K562 (cell line): ENCODE measurements around the gene WDR31. TPM values are rescaled to one million over a fixed set of nuclear protein-coding genes. Genes with fewer than 3 reads are reported as not detected.

Experiments used
- CEBPB ChIP-seq: fragments of 450-650 bp; IDR thresholded peaks from 2 replicates; pipeline ENCODE4 v1.6.1; 2016; ENCODE audit warnings: missing genetic modification characterization, missing compliant biosample characterization
- DEAF1 ChIP-seq: fragments of 450-650 bp; formaldehyde crosslinking; IDR thresholded peaks from 2 replicates; pipeline ENCODE4 v1.4.0; 2020; ENCODE audit warnings: mild to moderate bottlenecking, moderate library complexity
- E2F1 ChIP-seq: sonication (generic); formaldehyde crosslinking; IDR thresholded peaks from 2 replicates; pipeline ENCODE4 v1.8.1; 2023; ENCODE audit warnings: mild to moderate bottlenecking, missing genetic modification reagents, moderate library complexity
- E2F8 ChIP-seq: fragments of 450-650 bp; IDR thresholded peaks from 2 replicates; pipeline ENCODE4 v1.7.1; 2018; ENCODE audit warnings: mild to moderate bottlenecking, low read depth; ENCODE audit not compliant: partially characterized antibody
- GATAD2A ChIP-seq: fragments of 450-650 bp; IDR thresholded peaks from 2 replicates; pipeline ENCODE4 v1.6.1; 2017
- GMEB1 ChIP-seq: fragments of 250-450 bp; sonication (Bioruptor Pico); IDR thresholded peaks from 2 replicates; pipeline ENCODE4 v1.4.0; 2020; ENCODE audit warnings: mild to moderate bottlenecking
- HDGF ChIP-seq: fragments of 450-650 bp; IDR thresholded peaks from 2 replicates; pipeline ENCODE4 v1.6.1; 2016
- HMBOX1 ChIP-seq: sonication (generic); IDR thresholded peaks from 2 replicates; pipeline ENCODE4 v1.6.1; 2016
- KHSRP ChIP-seq: fragments of 450-650 bp; IDR thresholded peaks from 2 replicates; pipeline ENCODE4 v1.6.1; 2017
- MED1 ChIP-seq: sonication (generic); formaldehyde crosslinking; IDR thresholded peaks from 2 replicates; pipeline ENCODE4 v1.8.1; 2023; ENCODE audit warnings: missing genetic modification reagents, borderline replicate concordance
- MEIS2 ChIP-seq: fragments of 450-650 bp; IDR thresholded peaks from 2 replicates; pipeline ENCODE4 v1.6.1; 2014; ENCODE audit warnings: mild to moderate bottlenecking; ENCODE audit not compliant: partially characterized antibody
- NFYB ChIP-seq: IDR thresholded peaks from 2 replicates; pipeline ENCODE4 v1.6.1; 2011; ENCODE audit warnings: mild to moderate bottlenecking, moderate library complexity; ENCODE audit not compliant: insufficient read length; ENCODE audit errors: extremely low read depth
- NR2C2 ChIP-seq, 2 experiments: fragments of 200-800 bp in 1 of 2; sonication (Bioruptor generic) in 1 of 2; sonication (generic) in 1 of 2; formaldehyde crosslinking in 1 of 2; IDR thresholded peaks; 2 replicates each; pipeline versions ENCODE4 v1.6.1 to v1.8.0; 2016 to 2022; ENCODE audit warnings: mild to moderate bottlenecking in 1 of 2, missing compliant biosample characterization in 1 of 2, missing genetic modification characterization in 1 of 2, missing genetic modification reagents in 1 of 2
- TEAD4 ChIP-seq, 2 experiments: sonication (generic) in 1 of 2; formaldehyde crosslinking in 1 of 2; IDR thresholded peaks; 2 replicates each; pipeline versions ENCODE4 v1.6.1 to v1.8.0; 2012 to 2022; ENCODE audit warnings: borderline replicate concordance in 1 of 2, inconsistent platforms in 1 of 2, low read length in 1 of 2, mild to moderate bottlenecking in 1 of 2, missing genetic modification reagents in 1 of 2
- ZEB2 ChIP-seq: fragments of 450-650 bp; IDR thresholded peaks from 2 replicates; pipeline ENCODE4 v1.6.1; 2016
- ZFP91 ChIP-seq: sonication (generic); formaldehyde crosslinking; IDR thresholded peaks from 2 replicates; pipeline ENCODE4 v1.8.0; 2022; ENCODE audit warnings: mild to moderate bottlenecking, missing genetic modification reagents
- ZNF217 ChIP-seq: sonication (generic); formaldehyde crosslinking; IDR thresholded peaks from 2 replicates; pipeline ENCODE4 v1.8.0; 2022; ENCODE audit warnings: mild to moderate bottlenecking, missing genetic modification reagents
- polyA plus RNA-seq, 8 experiments: library from polyadenylated mRNA; depleted of rRNA in 4 of 8; stranded (reverse) in 5 of 8; unstranded in 3 of 8; fragments of >200 nt; fragmentation: Nextera tagmentation in 2 of 8; fragmentation: Illumina TruSeq in 1 of 8; extraction: Ambion mirVana in 2 of 8; extraction: Trizol in 1 of 8; gene quantifications; 2 replicates each; pipeline versions ENCODE4 v1.2.1 to v1.2.3, GENCODE V29; 2011 to 2014; ENCODE audit warnings: inconsistent platforms in 1 of 8, missing spikeins in 1 of 8
- total RNA-seq, 7 experiments: library from RNA; depleted of rRNA in 6 of 7; stranded (reverse); fragments of >200 nt in 6 of 7; fragmentation: Illumina TruSeq in 2 of 7; extraction: Trizol in 2 of 7; gene quantifications; 2 replicates each; pipeline versions ENCODE4 v1.2.1 to v1.2.3, GENCODE V29; 2011 to 2021; ENCODE audit warnings: low replicate concordance in 1 of 7

Gene WDR31
- total and polyA plus RNA-seq, 9 of the 15 experiments (the other 6 are each of a cell fraction or from before 2014, with no cell fraction given), result 0.35 to 1.8 (median 0.95) TPM

- TF ChIP-seq GATAD2A (peak; percentile 67; the same call in 1 of the 2 replicates), NR2C2 (CRISPR knock-in tag; IDR thresholded peaks at IDR 0.05) (peak; percentile 49; the same call in 1 of the 2 replicates), NR2C2 (tag; IDR thresholded peaks at IDR 0.05) (peak; percentile 62), HMBOX1 (no peak), TEAD4 (IDR thresholded peaks at IDR 0.05; ENCODE audit: low read length) (peak; percentile 32; the same call in 1 of the 2 replicates), TEAD4 (CRISPR knock-in tag; IDR thresholded peaks at IDR 0.05; ENCODE audit: borderline replicate concordance) (no peak), HDGF (no peak), ZEB2 (peak; percentile 95), CEBPB (tag) (no peak), DEAF1 (CRISPR knock-in tag) (no peak), GMEB1 (CRISPR knock-in tag) (0 out of 2 replicates have a peak, but pooled peaks have one; percentile 46), ZNF217 (CRISPR knock-in tag) (no peak), E2F1 (CRISPR knock-in tag) (no peak), ZFP91 (CRISPR knock-in tag) (no peak), E2F8 (peak; percentile 46), NFYB (no peak), MED1 (no peak), KHSRP (no peak), MEIS2 (no peak)
These were observed at the start of gene WDR31 (continued) for GRCh38 chr9:113340011-113340699.
